Esophagus squamous epithelium (tissue), 5 donors: ENCODE measurements around the gene TEKT5. TPM values are rescaled to one million over a fixed set of nuclear protein-coding genes. Genes with fewer than 3 reads are reported as not detected.

Source experiments
- DNase-seq: peaks from one replicate; lab custom pipeline; 2025; lab: John Stamatoyannopoulos, UW
- H3K27ac ChIP-seq, 4 donors: fragments of 200-600 bp; sonication (generic); one replicate each; pipeline ENCODE4 v1.5.1; 2016 to 2019; ENCODE audit warnings: mild to moderate bottlenecking in 1 of 4
- H3K27me3 ChIP-seq, 4 donors: fragments of 200-600 bp; sonication (generic); 1 replicate in 3 of 4; 2 replicates in 1 of 4; pipeline versions ENCODE4 v1.5.1 to v1.6.0; 2017 to 2021; ENCODE audit warnings: antibody characterized with exemption in 1 of 4
- H3K36me3 ChIP-seq, 3 donors: fragments of 200-600 bp; sonication (generic); one replicate each; pipeline ENCODE4 v1.5.1; 2016 to 2019
- H3K4me1 ChIP-seq, 3 donors: fragments of 200-600 bp; sonication (generic); one replicate each; pipeline ENCODE4 v1.5.1; 2017 to 2019
- H3K4me3 ChIP-seq, 4 donors: fragments of 200-600 bp; sonication (generic); 1 replicate in 3 of 4; 2 replicates in 1 of 4; pipeline ENCODE4 v1.5.1; 2016 to 2019; ENCODE audit warnings: mild to moderate bottlenecking in 2 of 4, moderate library complexity in 1 of 4
- H3K9me3 ChIP-seq, 3 donors: fragments of 200-600 bp; sonication (generic); one replicate each; pipeline ENCODE4 v1.5.1; 2016 to 2019
- POLR2A ChIP-seq, 4 donors: fragments of 450-650 bp; IDR thresholded peaks; one replicate each; pipeline ENCODE4 v1.6.1; 2017; ENCODE audit warnings: antibody characterized with exemption in 4 of 4, mild to moderate bottlenecking in 4 of 4, moderate library complexity in 3 of 4
- WGBS, 2 donors: methylation state at CpG; one replicate each; pipeline ENCODE4 v1.1.5; 2018; 5-methylcytosine and 5-hydroxymethylcytosine counted together
- intact Hi-C: fragments of 100-400 bp; cut with DNase I; formaldehyde crosslinking; loops from one replicate; pipeline ENCODE4 v1.15.0; 2022
- total RNA-seq, 4 donors: library from RNA; depleted of rRNA; stranded (reverse); fragments of >200 nt; gene quantifications; one replicate each; pipeline ENCODE4 v1.1.0, GENCODE V29; 2016
- TF ChIP-seq, protein P1 (sequence below), 6 experiments: fragments of 450-650 bp in 4 of 6; fragments of 200-600 bp in 2 of 6; sonication (generic) in 2 of 6; IDR thresholded peaks; one replicate each; pipeline ENCODE4 v1.5.1; 2016 to 2019; ENCODE audit warnings: antibody characterized with exemption in 6 of 6, mild to moderate bottlenecking in 4 of 6, moderate library complexity in 4 of 6
- donor health status: DM: yes; HTN: yes; CAD: no.

The TEKT5 gene
- total RNA-seq, 4 donors from 2014 or later: not detected

DNA sequence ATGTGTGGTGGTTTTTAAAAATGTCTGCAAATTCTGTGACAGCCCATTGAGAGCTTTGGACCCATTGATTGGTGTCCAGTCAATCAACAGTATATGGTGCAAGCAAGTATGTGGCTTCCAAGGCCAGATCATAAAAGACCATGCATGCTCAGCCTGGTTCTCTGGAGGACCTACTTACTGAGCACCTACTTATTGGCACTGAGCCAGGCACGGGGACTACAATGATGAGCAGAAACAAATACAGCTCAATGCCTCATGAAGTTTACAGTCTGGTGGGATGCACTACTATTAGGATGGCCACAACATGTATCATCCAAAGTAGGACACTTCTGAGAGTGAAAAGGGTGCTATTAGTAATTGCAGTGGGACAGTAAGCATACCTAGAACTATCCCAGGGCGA is 107.1 kb downstream of the TEKT5 start:
- 66 to 100% methylated on average over 1 to 2 of the region's 2 CpGs for WGBS, 2 donors
- intact Hi-C loops: no loop called here
- no peak for TF ChIP-seq POLR2A (IDR thresholded peaks at IDR 0.05)
- TF ChIP-seq, protein P1, sequence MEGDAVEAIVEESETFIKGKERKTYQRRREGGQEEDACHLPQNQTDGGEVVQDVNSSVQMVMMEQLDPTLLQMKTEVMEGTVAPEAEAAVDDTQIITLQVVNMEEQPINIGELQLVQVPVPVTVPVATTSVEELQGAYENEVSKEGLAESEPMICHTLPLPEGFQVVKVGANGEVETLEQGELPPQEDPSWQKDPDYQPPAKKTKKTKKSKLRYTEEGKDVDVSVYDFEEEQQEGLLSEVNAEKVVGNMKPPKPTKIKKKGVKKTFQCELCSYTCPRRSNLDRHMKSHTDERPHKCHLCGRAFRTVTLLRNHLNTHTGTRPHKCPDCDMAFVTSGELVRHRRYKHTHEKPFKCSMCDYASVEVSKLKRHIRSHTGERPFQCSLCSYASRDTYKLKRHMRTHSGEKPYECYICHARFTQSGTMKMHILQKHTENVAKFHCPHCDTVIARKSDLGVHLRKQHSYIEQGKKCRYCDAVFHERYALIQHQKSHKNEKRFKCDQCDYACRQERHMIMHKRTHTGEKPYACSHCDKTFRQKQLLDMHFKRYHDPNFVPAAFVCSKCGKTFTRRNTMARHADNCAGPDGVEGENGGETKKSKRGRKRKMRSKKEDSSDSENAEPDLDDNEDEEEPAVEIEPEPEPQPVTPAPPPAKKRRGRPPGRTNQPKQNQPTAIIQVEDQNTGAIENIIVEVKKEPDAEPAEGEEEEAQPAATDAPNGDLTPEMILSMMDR (IDR thresholded peaks at IDR 0.05): no peak

DNA sequence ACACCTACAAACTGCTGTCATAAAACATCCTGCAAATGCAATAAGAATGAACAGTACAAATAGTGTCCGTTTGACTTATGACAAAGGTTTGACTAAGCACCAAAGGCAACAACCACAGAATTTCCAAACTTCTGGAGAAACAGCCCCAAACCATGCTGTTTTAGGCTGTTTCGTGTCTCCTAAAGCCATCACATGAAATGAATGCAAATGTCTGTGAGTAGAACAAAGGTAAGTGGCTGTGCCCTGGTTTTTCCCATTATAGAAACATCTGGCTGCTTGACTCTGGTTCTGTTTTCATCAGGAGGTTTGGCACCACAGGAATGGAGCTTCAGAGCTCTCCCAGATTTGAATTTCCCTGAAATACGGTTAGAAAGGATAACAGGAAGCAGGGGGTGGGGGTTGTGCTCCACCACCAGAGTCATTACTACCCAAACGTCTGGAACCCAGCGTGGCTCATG is 109.7 kb downstream of the TEKT5 start:
- WGBS, 2 donors: 56 to 58% methylated on average over 4 to 5 of the region's 5 CpGs
- TF ChIP-seq, protein P1 (IDR thresholded peaks at IDR 0.05): no peak
- TF ChIP-seq POLR2A (IDR thresholded peaks at IDR 0.05): no peak
- Histone ChIP-seq H3K27me3 (peaks cover 0 to 20% (median 0%) of the 10 kb centered on the region in 4 donors), H3K4me3 (no peak overlapping the region), H3K36me3 (no peaks in the 10 kb centered on the region), H3K27ac (no peak overlapping the region), H3K4me1 (peaks cover 4 to 32% (median 10%) of the 10 kb centered on the region in 3 donors), H3K9me3 (no peaks in the 10 kb centered on the region)
- intact Hi-C loops: no loop called here
- no peak for DNase-seq

More for the DNA sequence above, 107.1 kb downstream of the TEKT5 start:
- Histone ChIP-seq H3K27ac (no peak overlapping the region), H3K36me3 (no peaks in the 10 kb centered on the region), H3K9me3 (no peaks in the 10 kb centered on the region), H3K4me1 (peaks cover 4 to 28% (median 5%) of the 10 kb centered on the region in 3 donors), H3K27me3 (peaks cover 0 to 13% (median 0%) of the 10 kb centered on the region in 4 donors), H3K4me3 (no peak overlapping the region)
- no peak for DNase-seq

DNA sequence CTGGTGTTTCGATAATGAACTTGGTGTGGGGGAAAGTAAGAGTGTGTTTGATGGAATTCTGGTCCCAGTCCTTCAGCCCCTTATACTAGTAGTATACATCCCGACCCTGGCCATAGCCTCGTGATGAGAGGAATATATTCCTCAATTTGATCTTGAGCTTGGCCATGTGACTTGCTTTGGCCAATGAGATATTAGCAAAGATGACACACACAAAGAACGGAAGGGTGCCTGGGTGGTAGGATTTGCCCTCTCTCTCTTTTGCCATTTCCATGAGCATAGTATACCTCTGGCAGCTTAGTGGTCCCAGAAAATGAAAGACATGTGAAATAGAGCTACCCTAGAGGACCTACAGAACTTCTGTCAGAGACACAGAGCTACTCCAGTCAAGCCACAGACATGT is 111.5 kb downstream of the TEKT5 start:
- Histone ChIP-seq H3K4me1 (peaks cover 7 to 31% (median 11%) of the 10 kb centered on the region in 3 donors), H3K9me3 (no peaks in the 10 kb centered on the region), H3K4me3 (no peak overlapping the region), H3K27ac (no peak overlapping the region), H3K27me3 (peaks cover 0 to 23% (median 0%) of the 10 kb centered on the region in 4 donors), H3K36me3 (no peaks in the 10 kb centered on the region)
- intact Hi-C loops: no loop called here
- 88 to 89% methylated on average over 2 to 3 of the region's 4 CpGs for WGBS, 2 donors
- TF ChIP-seq POLR2A (IDR thresholded peaks at IDR 0.05): no peak
- TF ChIP-seq, protein P1 (IDR thresholded peaks at IDR 0.05): no peak
- no peak for DNase-seq

GRCh38 chr16:10581507-10581906 is 113.2 kb downstream of the TEKT5 start:
- Histone ChIP-seq H3K27ac (peak overlapping the region in 3 of 4 donors; percentile 97 to 98 (median 97)), H3K4me1 (peaks cover 22 to 45% (median 28%) of the 10 kb centered on the region in 3 donors), H3K4me3 (no peak overlapping the region), H3K9me3 (no peaks in the 10 kb centered on the region), H3K27me3 (peaks cover 0 to 12% (median 0%) of the 10 kb centered on the region in 4 donors), H3K36me3 (no peaks in the 10 kb centered on the region)
- DNase-seq: no peak
- TF ChIP-seq, protein P1 (IDR thresholded peaks at IDR 0.05): no peak
- TF ChIP-seq POLR2A (IDR thresholded peaks at IDR 0.05): no peak
- WGBS, 2 donors: 58 to 78% methylated on average over 2 of the region's 2 CpGs
- intact Hi-C loops: no loop called here

- H3K9me3 ChIP-seq: no peaks in the 10 kb centered on the region
- H3K4me1 ChIP-seq: peaks cover 28 to 51% (median 31%) of the 10 kb centered on the region in 3 donors
- intact Hi-C loops: no loop called here
- H3K27ac ChIP-seq: peak overlapping the region; percentile 97 to 98 (median 97)
- TF ChIP-seq, protein P1 (IDR thresholded peaks at IDR 0.05): no peak
- TF ChIP-seq POLR2A (IDR thresholded peaks at IDR 0.05): no peak
- H3K27me3 ChIP-seq: peaks cover 0 to 12% (median 0%) of the 10 kb centered on the region in 4 donors
- 9 to 23% methylated on average over 6 to 7 of the region's 7 CpGs for WGBS, 2 donors
- H3K4me3 ChIP-seq: peak overlapping the region; percentile 79 to 95 (median 94)
- no peak for DNase-seq
- H3K36me3 ChIP-seq: no peaks in the 10 kb centered on the region
Observed at GRCh38 chr16:10580883-10581247, 113.9 kb downstream of the TEKT5 start.
